Suprapubic skin (tissue), 4 donors: ENCODE data around the gene CRABP2.

ENCODE experiments used
- CTCF ChIP-seq, 2 donors: fragments of 200-600 bp in 1 of 2; fragments of 450-650 bp in 1 of 2; sonication (generic) in 1 of 2; IDR thresholded peaks; one replicate each; pipeline ENCODE4 v1.5.1; 2016 to 2019; ENCODE audit warnings: antibody characterized with exemption in 2 of 2, mild to moderate bottlenecking in 1 of 2, moderate library complexity in 1 of 2
- EP300 ChIP-seq: sonication (generic); formaldehyde crosslinking; IDR thresholded peaks from one replicate; pipeline ENCODE4 v1.6.1; 2017; ENCODE audit warnings: antibody characterized with exemption
- POLR2A ChIP-seq, 2 donors: fragments of 450-650 bp; IDR thresholded peaks; one replicate each; pipeline ENCODE4 v1.6.1; 2017; ENCODE audit warnings: antibody characterized with exemption in 2 of 2, mild to moderate bottlenecking in 2 of 2, moderate library complexity in 2 of 2
- POLR2AphosphoS5 ChIP-seq, 3 donors: sonication (generic); formaldehyde crosslinking; IDR thresholded peaks; one replicate each; pipeline ENCODE4 v1.6.1; 2017; ENCODE audit warnings: antibody characterized with exemption in 3 of 3

DNA sequence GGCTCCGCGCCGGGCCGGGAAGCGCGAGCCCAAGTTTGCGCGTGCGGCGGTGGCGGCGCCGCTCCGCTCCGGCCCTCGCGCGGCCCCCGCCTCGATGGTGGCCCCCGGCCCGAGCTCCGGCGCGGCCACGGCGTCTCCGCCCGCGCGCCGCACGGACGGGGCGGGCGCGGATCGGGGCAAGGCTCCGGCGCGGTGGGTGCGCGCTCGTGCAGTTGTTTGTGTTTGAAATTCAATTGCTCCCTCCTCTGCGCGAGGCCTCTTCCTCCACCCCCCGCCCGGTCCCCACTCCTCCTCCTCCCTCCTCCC lies 46.0 kb upstream of the CRABP2 start, which contains the start of gene HDGF:
- no peak for TF ChIP-seq CTCF (IDR thresholded peaks at IDR 0.05)
- TF ChIP-seq POLR2A (IDR thresholded peaks at IDR 0.05), result peak in 1 of 2 donors; percentile 34
- no peak for TF ChIP-seq EP300
- TF ChIP-seq POLR2AphosphoS5 (IDR thresholded peaks at IDR 0.05), result no peak
